22Rv1 (cell line): ENCODE measurements around the gene YPEL1.

Experiments
- CTCF ChIP-seq: fragments of 450-650 bp; IDR thresholded peaks from 2 replicates; pipeline ENCODE4 v1.5.1; 2017; ENCODE audit warnings: mild to moderate bottlenecking
- ZFX ChIP-seq: fragments of 450-650 bp; IDR thresholded peaks from 2 replicates; pipeline ENCODE4 v1.6.1; 2017; ENCODE audit warnings: antibody characterized with exemption, borderline replicate concordance

GRCh38 chr22:21761994-21762680 is 26.5 kb upstream of the YPEL1 start:
- no peak for TF ChIP-seq CTCF
- no peak for TF ChIP-seq ZFX
